ENCODE results near the gene HSDL2.
"Not testable (repeated sequence)": the region's sequence is repeated elsewhere in the genome, so short reads cannot be mapped to it uniquely, and the experiment has no call there.

HSDL2 gene

GRCh38 chr9:112396872-112397271, 17.0 kb downstream of the HSDL2 start:
- no peak for DNase-seq (ENCODE audit: low spot score)

GRCh38 chr9:112401175-112401815, 21.4 kb downstream of the HSDL2 start:
- no peak for DNase-seq (ENCODE audit: low spot score)

GRCh38 chr9:112403614-112404201, 23.8 kb downstream of the HSDL2 start:
- no peak for DNase-seq (ENCODE audit: low spot score)

- no peak for DNase-seq (ENCODE audit: low spot score)
These were observed 24.6 kb downstream of the HSDL2 start for GRCh38 chr9:112404508-112404932.

- no peak for DNase-seq (ENCODE audit: low spot score)
These were observed 28.4 kb downstream of the HSDL2 start for GRCh38 chr9:112408275-112408674.

- DNase-seq (ENCODE audit: low spot score) = no peak
These were observed 28.9 kb downstream of the HSDL2 start for GRCh38 chr9:112408819-112409218.

- DNase-seq (ENCODE audit: low spot score) = no peak
These were observed 29.9 kb downstream of the HSDL2 start for GRCh38 chr9:112409758-112410157.

- no peak for DNase-seq (ENCODE audit: low spot score)
These were observed 31.7 kb downstream of the HSDL2 start for GRCh38 chr9:112411626-112412027.

- not testable (repeated sequence) for DNase-seq (ENCODE audit: low spot score)
These were observed 33.8 kb downstream of the HSDL2 start for GRCh38 chr9:112413728-112414127.

- DNase-seq (ENCODE audit: low spot score) = no peak
These were observed 40.3 kb downstream of the HSDL2 start for GRCh38 chr9:112420208-112420607.

- DNase-seq (ENCODE audit: low spot score) = no peak
These were observed 41.9 kb downstream of the HSDL2 start for GRCh38 chr9:112421771-112422222.

GRCh38 chr9:112422417-112423148, 42.7 kb downstream of the HSDL2 start:
- DNase-seq (ENCODE audit: low spot score) = no peak

GRCh38 chr9:112430006-112430522, 50.2 kb downstream of the HSDL2 start:
- DNase-seq (ENCODE audit: low spot score) = no peak

GRCh38 chr9:112433499-112434392, 53.8 kb downstream of the HSDL2 start:
- DNase-seq (ENCODE audit: low spot score) = no peak

GRCh38 chr9:112434487-112434886, 54.6 kb downstream of the HSDL2 start:
- DNase-seq (ENCODE audit: low spot score) = no peak

GRCh38 chr9:112437406-112437805, 57.5 kb downstream of the HSDL2 start:
- no peak for DNase-seq (ENCODE audit: low spot score)

- no peak for DNase-seq (ENCODE audit: low spot score)
These were observed 59.3 kb downstream of the HSDL2 start for GRCh38 chr9:112439171-112439570.

- no peak for DNase-seq (ENCODE audit: low spot score)
These were observed 59.9 kb downstream of the HSDL2 start for GRCh38 chr9:112439825-112440224.

GRCh38 chr9:112443200-112443599, 63.3 kb downstream of the HSDL2 start:
- no peak for DNase-seq (ENCODE audit: low spot score)

- DNase-seq (ENCODE audit: low spot score) = no peak
These were observed 63.7 kb downstream of the HSDL2 start for GRCh38 chr9:112443636-112444035.

GRCh38 chr9:112445196-112445595, 65.3 kb downstream of the HSDL2 start:
- DNase-seq (ENCODE audit: low spot score) = no peak

- DNase-seq (ENCODE audit: low spot score) = no peak
These were observed 66.2 kb downstream of the HSDL2 start for GRCh38 chr9:112446080-112446479.
